ENCODE data around the gene SCN2A.

Gene SCN2A

GRCh38 chr2:165427686-165428085 lies 188.5 kb downstream of the SCN2A start:
- DNase-seq = no peak

- DNase-seq = no peak
Measured at GRCh38 chr2:165428926-165429325, 189.7 kb downstream of the SCN2A start.

GRCh38 chr2:165431014-165431413 lies 191.8 kb downstream of the SCN2A start:
- DNase-seq = no peak

- DNase-seq = no peak
Measured at GRCh38 chr2:165432234-165432966, 193.2 kb downstream of the SCN2A start.

- no peak for DNase-seq
Measured at GRCh38 chr2:165434865-165435496, 195.8 kb downstream of the SCN2A start.

GRCh38 chr2:165435611-165436010 lies 196.4 kb downstream of the SCN2A start:
- peak; percentile 29 for DNase-seq

- DNase-seq = no peak
Measured at GRCh38 chr2:165436559-165436958, 197.3 kb downstream of the SCN2A start.

GRCh38 chr2:165440367-165440766 lies 201.2 kb downstream of the SCN2A start:
- DNase-seq = no peak

Data from NCI-H82 (cell line).